Adipocyte (in vitro differentiated cells): ENCODE data around the gene ACOD1.
A peak's percentile ranks its signal among the peaks of the same experiment; 100 is the strongest.

Experiments
- DNase-seq: peaks from one replicate; pipeline ENCODE4 v3.0.0-alpha.2; 2015; ENCODE audit warnings: low read depth
- H3K27me3 ChIP-seq: replicated peaks from 2 replicates; pipeline ENCODE4 v1.7.0; 2013; ENCODE audit warnings: mild to moderate bottlenecking, low read length, moderate library complexity; ENCODE audit not compliant: control insufficient read depth, insufficient read depth
- H3K36me3 ChIP-seq: 2 replicates; pipeline ENCODE4 v1.7.0; 2013; ENCODE audit warnings: low read length, mild to moderate bottlenecking, moderate library complexity; ENCODE audit not compliant: control insufficient read depth, insufficient read depth, severe bottlenecking
- H3K4me1 ChIP-seq: 2 replicates; pipeline ENCODE4 v1.7.0; 2013; ENCODE audit warnings: mild to moderate bottlenecking, low read length, moderate library complexity; ENCODE audit not compliant: control insufficient read depth, insufficient read depth
- H3K4me3 ChIP-seq: 2 replicates; pipeline ENCODE4 v1.7.0; 2013; ENCODE audit warnings: mild to moderate bottlenecking, low read length, moderate library complexity
- H3K9ac ChIP-seq: 2 replicates; pipeline ENCODE4 v1.7.0; 2013; ENCODE audit warnings: mild to moderate bottlenecking, low read length, moderate library complexity
- H3K9me3 ChIP-seq: 2 replicates; pipeline ENCODE4 v1.7.0; 2013; ENCODE audit warnings: mild to moderate bottlenecking, low read length, moderate library complexity; ENCODE audit not compliant: control insufficient read depth

Gene ACOD1

DNA sequence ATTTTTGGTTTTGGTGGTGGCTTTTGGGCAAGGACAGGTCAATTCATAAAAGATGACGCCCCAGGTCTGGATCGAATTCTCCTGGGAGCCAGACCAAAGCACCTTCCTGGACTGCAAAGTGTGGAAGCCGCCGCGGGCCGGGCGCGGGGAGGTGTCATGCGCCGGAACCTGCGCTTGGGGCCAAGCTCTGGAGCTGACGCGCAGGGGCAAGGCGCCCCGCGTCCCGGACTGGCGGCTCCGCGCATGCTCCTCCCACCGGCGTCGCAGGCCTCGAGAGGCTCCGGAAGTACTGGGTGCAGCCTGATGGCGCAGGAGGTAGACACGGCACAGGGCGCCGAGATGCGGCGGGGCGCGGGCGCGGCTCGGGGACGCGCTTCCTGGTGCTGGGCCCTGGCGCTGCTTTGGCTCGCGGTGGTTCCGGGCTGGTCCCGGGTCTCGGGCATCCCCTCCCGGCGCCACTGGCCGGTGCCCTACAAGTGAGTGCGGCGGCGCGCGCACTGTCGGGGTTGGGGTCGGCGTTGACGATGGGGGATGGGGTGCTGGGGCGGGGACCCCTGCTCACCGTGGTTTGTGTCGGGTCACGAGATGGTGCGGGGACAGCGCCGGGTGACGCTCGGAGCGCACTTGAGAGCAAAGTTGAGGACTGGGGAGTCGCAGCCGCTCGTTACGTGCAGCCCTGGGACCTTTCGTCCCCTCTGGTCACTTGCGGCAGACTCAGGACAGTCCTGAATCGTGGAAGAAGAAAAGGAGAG lies 43.7 kb downstream of the ACOD1 start, which contains the start of gene CLN5:
Gene CLN5, plus strand, starts transcription at position 286 of the 752 bp plus-strand sequence. Its CDS starts 18 bp downstream, at position 304.
- H3K36me3 ChIP-seq, result peaks cover 13% of the 10 kb centered on the region
- DNase-seq, result peak; percentile 97

GRCh38 chr13:76992548-76993001 lies 44.3 kb downstream of the ACOD1 start:
- H3K36me3 ChIP-seq, result peaks cover 14% of the 10 kb centered on the region
- H3K4me3 ChIP-seq, result peak overlapping the region; percentile 94
- H3K9ac ChIP-seq, result peak overlapping the region; percentile 94
- no peaks in the 10 kb centered on the region for H3K27me3 ChIP-seq
- peaks cover 25% of the 10 kb centered on the region for H3K4me1 ChIP-seq
- no peaks in the 10 kb centered on the region for H3K9me3 ChIP-seq
- peak; percentile 60 for DNase-seq

More for the DNA sequence above, 43.7 kb downstream of the ACOD1 start, which contains the start of gene CLN5:
- no peaks in the 10 kb centered on the region for H3K9me3 ChIP-seq
- no peaks in the 10 kb centered on the region for H3K27me3 ChIP-seq
- peaks cover 25% of the 10 kb centered on the region for H3K4me1 ChIP-seq
- H3K4me3 ChIP-seq, result peak within 1 kb of the TSS; percentile 94
- peak within 1 kb of the TSS; percentile 94 for H3K9ac ChIP-seq

DNA sequence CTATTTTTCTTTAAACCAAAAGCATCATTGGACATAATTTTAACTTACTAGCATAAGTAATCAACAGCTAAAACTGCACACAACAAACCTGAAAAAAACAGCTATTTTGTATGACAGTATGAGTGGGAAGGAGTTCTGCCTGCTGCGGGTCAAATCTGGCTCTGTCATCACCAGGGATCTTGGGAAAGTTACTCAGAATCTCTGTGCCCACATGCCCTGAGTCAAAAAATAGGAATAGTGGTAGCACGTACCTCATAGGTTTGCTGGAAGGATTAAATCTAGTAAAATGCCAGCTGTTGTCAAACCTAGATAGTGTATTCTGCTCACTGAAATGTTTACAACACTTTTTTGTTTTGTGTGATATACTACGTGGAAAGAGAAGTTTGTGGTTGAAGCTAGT lies 44.7 kb downstream of the ACOD1 start:
- Histone ChIP-seq H3K9ac (peak overlapping the region; percentile 94), H3K27me3 (no peaks in the 10 kb centered on the region), H3K4me3 (peak overlapping the region; percentile 94), H3K36me3 (peaks cover 18% of the 10 kb centered on the region), H3K9me3 (no peaks in the 10 kb centered on the region), H3K4me1 (peaks cover 25% of the 10 kb centered on the region)
- DNase-seq, result peak; percentile 65

GRCh38 chr13:76993473-76993872 lies 45.2 kb downstream of the ACOD1 start:
- no peak for DNase-seq
- Histone ChIP-seq H3K9me3 (no peaks in the 10 kb centered on the region), H3K27me3 (no peaks in the 10 kb centered on the region), H3K9ac (peak overlapping the region; percentile 94), H3K36me3 (peaks cover 23% of the 10 kb centered on the region), H3K4me1 (peaks cover 25% of the 10 kb centered on the region), H3K4me3 (peak overlapping the region; percentile 94)

GRCh38 chr13:76994281-76994680 lies 46.0 kb downstream of the ACOD1 start:
- H3K4me3 ChIP-seq, result peak overlapping the region; percentile 8
- no peaks in the 10 kb centered on the region for H3K9me3 ChIP-seq
- peak; percentile 16 for DNase-seq
- H3K36me3 ChIP-seq, result peaks cover 25% of the 10 kb centered on the region
- no peaks in the 10 kb centered on the region for H3K27me3 ChIP-seq
- no peak overlapping the region for H3K9ac ChIP-seq
- peaks cover 26% of the 10 kb centered on the region for H3K4me1 ChIP-seq

DNA sequence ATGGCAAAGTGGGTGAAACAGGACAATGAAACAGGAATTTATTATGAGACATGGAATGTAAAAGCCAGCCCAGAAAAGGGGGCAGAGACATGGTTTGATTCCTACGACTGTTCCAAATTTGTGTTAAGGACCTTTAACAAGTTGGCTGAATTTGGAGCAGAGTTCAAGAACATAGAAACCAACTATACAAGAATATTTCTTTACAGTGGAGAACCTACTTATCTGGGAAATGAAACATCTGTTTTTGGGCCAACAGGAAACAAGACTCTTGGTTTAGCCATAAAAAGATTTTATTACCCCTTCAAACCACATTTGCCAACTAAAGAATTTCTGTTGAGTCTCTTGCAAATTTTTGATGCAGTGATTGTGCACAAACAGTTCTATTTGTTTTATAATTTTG lies 52.2 kb downstream of the ACOD1 start:
- H3K27me3 ChIP-seq, result no peaks in the 10 kb centered on the region
- no peak overlapping the region for H3K9ac ChIP-seq
- H3K4me3 ChIP-seq, result no peak overlapping the region
- no peak for DNase-seq
- H3K4me1 ChIP-seq, result peaks cover 36% of the 10 kb centered on the region
- H3K36me3 ChIP-seq, result peaks cover 43% of the 10 kb centered on the region
- H3K9me3 ChIP-seq, result no peaks in the 10 kb centered on the region

- H3K9me3 ChIP-seq, result no peaks in the 10 kb centered on the region
- no peaks in the 10 kb centered on the region for H3K27me3 ChIP-seq
- H3K4me1 ChIP-seq, result peaks cover 36% of the 10 kb centered on the region
- H3K36me3 ChIP-seq, result peaks cover 36% of the 10 kb centered on the region
- no peak overlapping the region for H3K4me3 ChIP-seq
- H3K9ac ChIP-seq, result no peak overlapping the region
- no peak for DNase-seq
Observed at GRCh38 chr13:77001540-77001939, 53.2 kb downstream of the ACOD1 start.

DNA sequence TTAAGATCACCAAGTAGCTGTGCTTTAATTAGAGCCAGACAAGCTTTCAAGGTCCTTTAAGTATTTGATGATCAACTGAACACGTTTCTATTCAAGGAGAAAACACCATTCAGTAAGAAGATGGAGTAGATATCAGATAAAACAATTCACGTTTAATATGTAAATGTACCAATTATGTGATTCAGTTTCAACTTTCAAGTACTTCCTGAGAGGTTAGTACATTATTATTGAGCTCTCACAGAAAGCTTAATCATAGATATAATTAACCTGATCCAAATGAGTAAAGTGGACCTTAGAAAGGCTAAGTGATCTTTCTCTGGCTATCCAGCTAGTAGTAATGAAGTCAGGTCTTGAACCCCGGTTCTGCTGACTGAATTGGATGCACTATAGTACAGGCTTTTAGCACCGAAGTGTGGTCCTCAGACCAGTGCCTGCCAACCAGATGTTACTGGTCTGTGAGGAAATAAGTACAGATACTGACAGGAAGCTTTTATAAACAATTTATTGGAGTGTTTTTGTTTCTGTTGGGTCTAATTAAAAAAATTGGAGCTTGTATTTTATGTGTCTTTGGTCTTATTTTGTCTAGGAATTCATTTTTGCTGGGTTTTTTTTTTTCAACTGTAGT lies 53.8 kb downstream of the ACOD1 start:
- no peak for DNase-seq

DNA sequence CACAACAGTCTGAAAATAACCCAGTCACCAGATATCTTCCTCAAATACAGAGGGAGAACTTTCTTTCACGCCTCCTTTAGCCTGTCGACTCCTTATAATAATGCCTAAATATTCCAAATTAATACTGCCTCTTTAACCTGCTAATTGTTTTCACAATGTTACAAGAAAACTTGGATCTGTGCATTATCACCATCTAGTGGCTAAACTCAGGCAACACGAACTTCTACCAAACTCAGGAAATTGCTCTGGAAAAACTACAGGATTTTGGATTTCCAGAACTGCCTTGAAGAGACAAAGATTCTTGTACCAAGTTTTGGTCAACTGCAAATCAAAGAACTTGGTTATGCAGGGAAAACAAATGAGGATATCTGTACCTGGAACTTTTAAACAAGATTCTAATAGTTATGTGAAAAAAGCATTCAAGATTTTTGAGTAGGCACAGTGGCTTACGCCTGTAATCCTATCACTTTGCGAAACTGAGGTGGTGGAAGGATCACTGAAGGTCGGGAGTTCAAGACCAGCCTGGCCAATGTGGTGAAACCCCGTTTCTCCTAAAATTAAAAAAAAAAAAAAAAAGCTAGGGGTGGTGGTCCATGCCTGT lies 54.4 kb downstream of the ACOD1 start:
- DNase-seq, result peak; percentile 76
- Histone ChIP-seq H3K9me3 (no peaks in the 10 kb centered on the region), H3K4me3 (no peak overlapping the region), H3K36me3 (peaks cover 44% of the 10 kb centered on the region), H3K27me3 (no peaks in the 10 kb centered on the region), H3K9ac (no peak overlapping the region), H3K4me1 (peaks cover 36% of the 10 kb centered on the region)

More for the DNA sequence above, 53.8 kb downstream of the ACOD1 start:
- H3K9ac ChIP-seq, result no peak overlapping the region
- peaks cover 36% of the 10 kb centered on the region for H3K4me1 ChIP-seq
- no peaks in the 10 kb centered on the region for H3K9me3 ChIP-seq
- no peak overlapping the region for H3K4me3 ChIP-seq
- H3K27me3 ChIP-seq, result no peaks in the 10 kb centered on the region
- peaks cover 40% of the 10 kb centered on the region for H3K36me3 ChIP-seq
